Fibroblast of the conjunctiva (primary cell): Measurements from ENCODE around the gene FADD.
"Not testable (repeated sequence)": the region's sequence is repeated elsewhere in the genome, so short reads cannot be mapped to it uniquely, and the experiment has no call there.

Source experiments
- DNase-seq: peaks from one replicate; pipeline ENCODE4 v3.0.0-alpha.2; 2010; ENCODE audit warnings: low read depth

FADD gene

DNA sequence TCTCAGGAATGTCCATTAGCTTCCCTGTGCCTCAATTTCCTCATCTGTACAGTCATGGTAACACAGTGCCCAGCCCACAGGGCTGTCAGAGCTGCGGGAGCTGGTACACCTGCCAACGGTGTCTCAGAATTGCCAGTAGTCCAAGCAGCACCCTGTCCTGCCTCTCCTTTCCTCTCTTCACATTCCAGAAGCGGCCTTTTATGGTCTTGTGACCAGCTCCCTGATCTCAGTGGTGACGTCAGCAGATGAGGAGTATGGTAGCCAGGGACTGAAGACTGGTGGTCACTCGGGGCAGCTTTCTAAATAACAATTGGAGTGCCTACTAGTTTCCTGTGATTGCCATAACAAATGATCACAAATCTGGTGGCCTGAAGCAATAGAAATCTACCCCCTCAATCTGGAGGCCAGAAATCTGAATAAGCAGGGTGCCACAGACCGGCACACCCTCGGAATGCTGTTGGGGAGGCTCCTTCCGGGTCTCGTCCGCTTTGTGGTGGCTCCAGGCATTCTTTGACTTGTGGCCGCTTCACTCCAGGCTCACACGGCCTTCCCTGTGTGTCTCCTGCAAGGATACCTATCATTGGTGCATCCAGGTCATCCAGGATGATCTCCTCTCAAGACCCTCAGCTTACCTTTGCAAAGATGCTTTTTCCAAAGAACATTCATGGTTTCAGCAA lies 2.1 kb downstream of the FADD start:
- DNase-seq: no peak

DNA sequence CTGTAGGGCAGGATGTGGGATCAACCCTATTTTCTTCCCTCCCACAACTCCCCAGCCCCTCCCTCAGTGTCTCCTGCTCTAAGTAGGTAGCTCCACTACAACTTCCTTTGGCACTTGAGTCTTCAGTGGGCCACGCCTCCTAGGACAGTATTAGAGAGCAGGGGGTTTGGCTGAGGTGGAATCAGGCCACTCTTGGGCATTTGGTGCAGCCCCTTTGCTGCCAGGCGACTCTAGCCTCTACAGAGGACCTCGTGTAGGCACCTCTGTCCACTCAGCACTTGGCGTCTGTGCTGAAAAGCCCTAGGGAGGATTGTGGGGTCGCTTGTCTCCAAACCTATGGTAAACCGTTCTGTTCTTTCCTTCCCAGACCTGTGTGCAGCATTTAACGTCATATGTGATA lies 2.7 kb downstream of the FADD start:
- no peak for DNase-seq

DNA sequence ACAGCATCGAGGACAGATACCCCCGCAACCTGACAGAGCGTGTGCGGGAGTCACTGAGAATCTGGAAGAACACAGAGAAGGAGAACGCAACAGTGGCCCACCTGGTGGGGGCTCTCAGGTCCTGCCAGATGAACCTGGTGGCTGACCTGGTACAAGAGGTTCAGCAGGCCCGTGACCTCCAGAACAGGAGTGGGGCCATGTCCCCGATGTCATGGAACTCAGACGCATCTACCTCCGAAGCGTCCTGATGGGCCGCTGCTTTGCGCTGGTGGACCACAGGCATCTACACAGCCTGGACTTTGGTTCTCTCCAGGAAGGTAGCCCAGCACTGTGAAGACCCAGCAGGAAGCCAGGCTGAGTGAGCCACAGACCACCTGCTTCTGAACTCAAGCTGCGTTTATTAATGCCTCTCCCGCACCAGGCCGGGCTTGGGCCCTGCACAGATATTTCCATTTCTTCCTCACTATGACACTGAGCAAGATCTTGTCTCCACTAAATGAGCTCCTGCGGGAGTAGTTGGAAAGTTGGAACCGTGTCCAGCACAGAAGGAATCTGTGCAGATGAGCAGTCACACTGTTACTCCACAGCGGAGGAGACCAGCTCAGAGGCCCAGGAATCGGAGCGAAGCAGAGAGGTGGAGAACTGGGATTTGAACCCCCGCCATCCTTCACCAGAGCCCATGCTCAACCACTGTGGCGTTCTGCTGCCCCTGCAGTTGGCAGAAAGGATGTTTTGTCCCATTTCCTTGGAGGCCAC lies 3.3 kb downstream of the FADD start:
- DNase-seq: no peak

DNA sequence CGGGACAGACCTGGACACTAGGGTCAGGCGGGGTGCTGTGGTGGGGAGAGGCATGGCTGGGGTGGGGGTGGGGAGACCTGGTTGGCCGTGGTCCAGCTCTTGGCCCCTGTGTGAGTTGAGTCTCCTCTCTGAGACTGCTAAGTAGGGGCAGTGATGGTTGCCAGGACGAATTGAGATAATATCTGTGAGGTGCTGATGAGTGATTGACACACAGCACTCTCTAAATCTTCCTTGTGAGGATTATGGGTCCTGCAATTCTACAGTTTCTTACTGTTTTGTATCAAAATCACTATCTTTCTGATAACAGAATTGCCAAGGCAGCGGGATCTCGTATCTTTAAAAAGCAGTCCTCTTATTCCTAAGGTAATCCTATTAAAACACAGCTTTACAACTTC lies 3.9 kb downstream of the FADD start:
- no peak for DNase-seq

DNA sequence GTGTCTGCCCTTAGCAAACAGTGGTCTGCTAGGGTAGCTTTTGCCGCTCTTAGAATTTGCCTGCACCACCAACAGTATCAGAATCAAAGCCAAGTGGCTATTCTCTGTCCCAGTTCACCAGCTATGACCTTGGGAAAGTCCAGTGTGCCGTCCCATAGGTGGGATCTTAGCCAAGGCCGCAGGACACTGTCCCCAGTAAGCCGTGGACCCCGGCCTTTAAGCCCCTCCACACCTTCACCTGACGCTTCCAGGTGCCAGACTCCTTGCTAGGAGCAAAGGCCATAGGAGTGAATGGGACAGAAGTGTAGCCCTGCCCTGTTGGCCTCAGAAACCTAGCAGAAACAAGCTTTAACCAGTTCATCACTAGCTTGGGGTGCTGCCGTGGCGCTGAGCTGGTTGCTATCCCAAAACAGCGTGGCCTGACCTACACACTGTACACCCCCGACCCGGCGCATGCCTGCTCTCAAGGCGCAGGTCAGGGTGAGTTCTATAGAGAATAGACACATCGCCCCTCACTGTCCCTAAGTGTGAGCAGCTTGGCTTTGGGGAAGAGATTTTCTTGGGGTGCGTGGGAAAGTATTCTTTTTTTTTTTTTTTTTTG lies 4.5 kb downstream of the FADD start:
- DNase-seq: no peak

DNA sequence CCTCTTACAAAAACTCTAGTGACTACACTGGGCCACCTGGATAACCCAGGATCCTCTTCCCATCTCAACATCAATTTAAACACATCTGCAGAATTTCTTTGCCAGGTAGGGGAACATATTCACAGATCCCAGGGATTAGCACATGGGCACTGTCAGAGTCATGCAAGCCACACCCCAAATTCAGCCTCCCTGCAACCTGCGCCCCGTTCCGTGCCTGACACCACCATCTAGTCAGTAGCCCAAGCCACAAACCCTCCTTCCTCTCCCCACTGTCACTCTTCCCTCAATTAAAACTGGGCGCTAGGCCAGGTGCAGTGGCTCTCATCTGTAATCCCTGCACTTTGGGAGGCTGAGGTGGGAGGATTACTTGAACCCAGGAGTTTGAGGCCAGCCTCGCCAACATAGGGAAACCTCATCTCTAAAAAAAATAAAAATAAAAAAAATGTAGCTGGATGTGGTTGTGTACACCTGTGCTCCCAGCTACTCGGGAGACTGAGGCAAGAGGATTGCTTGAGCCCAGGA lies 6.4 kb downstream of the FADD start:
- no peak for DNase-seq

DNA sequence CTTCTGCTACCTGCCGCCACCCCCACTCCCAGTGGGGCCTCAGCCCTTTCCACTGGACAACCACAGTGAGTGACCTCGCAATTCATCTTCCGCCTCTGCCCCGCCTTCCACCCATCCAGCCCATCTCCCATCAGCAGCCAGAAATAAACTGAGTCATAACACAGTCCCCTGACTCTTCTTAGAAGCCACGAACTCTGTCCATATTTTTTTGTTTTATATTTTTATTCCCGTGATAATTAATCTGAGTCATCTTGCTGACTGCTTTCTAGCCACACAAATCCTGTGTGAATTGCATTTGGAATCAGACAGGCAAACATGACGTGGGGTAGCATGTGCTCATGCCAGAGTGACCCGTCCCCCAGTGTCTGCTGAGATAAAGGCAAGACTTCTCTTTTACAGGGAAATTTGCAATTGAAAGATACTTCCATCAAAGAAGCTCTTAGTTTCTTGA lies 7.0 kb downstream of the FADD start:
- DNase-seq: peak; percentile 42

DNA sequence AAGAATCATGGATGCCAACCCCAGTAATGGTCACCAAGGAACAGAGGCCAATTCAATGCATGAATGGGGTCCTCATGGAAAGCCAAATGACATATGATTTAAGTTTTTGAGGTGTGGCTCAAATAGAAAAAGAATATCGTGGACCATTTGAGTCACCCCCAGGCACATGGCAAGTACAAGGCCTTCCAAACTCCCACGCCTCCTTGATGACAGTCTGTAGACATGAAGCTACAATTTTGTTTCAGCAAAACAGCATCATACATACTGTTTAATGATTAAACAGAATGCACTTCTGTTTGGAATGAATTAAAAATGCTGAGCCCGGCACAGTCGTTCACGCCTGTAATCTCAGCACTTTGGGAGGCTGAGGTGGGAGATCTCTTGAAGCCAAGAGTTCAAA lies 7.4 kb downstream of the FADD start:
- no peak for DNase-seq

DNA sequence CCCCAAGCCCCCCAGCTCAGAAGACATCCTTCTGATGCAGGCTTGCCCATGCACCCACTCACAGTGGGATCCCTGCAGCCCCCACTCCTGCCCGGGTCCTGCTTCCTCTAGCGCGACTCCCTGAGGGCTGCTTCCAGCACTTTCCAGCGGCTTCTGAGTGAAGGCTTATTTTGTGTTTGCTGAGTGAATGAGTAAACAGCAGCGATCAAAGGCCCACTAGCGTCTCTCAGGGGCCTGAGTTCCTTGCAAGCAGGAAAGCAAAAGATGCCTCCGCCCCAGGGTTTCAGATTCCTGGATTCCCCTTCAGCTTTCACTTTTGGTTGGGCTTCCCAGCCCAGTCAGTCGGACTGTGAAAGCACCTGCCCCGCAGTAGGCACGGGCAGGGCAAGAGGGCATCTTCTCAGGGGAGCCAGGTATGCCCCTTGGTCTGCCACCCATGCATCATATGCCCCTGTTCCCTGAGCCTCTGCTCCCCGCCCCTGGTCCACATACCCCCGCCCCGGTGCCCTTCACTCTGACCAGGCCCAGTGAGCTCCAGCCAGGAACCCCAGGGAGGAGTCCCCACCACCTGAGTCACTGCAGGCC lies 9.2 kb downstream of the FADD start:
- no peak for DNase-seq

DNA sequence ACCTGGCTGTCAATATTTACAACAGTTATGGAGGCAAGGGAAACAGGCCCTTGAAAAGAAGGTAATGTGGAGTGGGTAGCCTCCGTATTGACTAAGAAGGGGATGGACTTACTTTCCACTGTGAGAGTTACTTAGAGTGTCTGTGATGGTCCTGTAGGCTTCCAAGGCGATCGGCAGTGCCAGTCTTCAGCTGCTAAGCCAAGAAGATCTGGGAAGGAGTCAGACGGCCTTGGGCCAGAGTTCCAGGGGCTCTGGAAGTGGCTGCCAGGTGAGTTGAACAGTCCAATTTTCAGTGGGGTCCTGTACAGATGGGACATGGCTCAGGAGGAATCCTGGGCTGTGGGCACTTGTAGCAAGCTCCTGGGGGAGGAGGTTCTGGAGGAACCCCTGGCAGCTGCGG lies 14.3 kb downstream of the FADD start:
- not testable (repeated sequence) for DNase-seq

DNA sequence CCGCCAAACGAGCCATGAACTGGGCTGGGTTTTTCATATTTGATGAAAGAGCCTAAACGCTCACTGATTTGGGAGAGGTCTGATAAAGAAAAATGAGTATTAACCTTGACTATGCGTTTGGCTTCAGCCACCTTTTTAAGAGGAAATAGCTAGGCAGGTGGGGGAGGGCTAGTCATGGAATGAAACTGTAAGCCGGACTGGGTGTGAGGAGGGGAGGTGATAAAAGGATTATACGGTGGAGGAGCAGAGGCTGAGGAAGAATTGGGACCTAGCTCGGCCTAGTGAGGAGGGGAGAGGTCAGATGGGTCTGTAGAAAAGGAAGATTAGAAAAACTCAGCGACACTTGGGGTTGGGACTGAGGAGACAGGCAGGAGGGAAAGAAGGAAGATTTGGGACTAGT lies 15.0 kb downstream of the FADD start:
- not testable (repeated sequence) for DNase-seq

DNA sequence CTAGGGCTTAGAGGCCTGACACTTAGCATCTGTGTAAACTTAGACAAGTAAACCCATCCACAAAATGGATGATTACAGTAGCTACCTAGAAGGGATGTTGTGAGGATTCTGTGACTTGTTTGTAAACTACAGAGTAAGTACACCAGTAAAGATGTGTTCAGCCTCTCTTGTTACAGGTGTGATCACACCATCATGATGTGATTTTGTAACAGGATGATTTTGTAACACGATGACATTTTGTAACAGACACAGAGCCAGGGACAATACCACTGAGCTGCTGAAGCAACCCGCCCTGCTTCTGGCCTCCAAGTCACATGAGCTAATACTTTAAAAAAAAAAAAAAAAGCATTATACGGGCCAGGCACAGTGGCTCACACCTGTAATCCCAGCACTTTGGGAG lies 17.0 kb downstream of the FADD start:
- DNase-seq: no peak

DNA sequence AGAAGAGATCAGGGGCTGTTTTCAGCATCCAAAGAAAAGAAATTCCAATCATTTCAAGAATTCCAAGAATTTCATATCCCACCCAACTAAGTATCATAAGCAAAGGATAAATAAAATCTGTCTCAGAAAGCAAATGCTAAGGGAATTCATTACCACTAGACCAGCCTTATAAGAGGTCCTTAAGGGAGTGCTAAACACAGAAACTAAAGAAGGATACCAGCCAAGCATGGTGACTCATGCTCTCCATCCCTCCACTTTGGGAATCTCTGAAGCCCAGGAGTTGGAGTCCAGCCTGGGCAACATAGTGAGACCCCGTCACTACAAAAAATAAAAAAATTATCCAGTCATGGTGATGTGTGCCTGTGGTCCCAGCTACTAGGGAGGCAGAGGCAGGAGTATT lies 17.8 kb downstream of the FADD start:
- no peak for DNase-seq

DNA sequence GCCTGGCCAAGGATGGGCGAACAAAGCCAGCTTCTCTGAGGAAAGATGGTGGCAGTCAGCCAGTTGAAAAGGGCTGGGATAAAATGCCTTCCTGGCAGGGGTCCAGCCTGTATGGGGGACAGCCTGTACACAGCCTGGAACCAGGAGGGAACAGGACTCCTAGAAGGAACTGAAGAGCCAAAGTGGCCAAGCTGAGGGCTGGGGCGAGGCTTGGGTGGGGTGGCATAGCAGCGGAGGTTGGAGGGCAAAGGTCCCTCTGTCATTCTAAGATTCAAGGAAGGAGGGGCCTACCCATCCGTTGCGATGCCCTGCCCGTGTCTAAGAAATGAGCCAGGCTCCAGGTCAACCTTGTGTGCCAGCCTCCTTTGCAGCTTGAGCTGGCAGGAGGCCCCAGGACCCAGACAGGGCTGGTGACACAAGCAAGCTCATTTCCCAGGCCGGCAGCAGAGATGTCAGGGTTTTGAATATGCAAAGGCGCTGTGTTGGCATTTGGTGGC lies 22.6 kb downstream of the FADD start:
- no peak for DNase-seq

DNA sequence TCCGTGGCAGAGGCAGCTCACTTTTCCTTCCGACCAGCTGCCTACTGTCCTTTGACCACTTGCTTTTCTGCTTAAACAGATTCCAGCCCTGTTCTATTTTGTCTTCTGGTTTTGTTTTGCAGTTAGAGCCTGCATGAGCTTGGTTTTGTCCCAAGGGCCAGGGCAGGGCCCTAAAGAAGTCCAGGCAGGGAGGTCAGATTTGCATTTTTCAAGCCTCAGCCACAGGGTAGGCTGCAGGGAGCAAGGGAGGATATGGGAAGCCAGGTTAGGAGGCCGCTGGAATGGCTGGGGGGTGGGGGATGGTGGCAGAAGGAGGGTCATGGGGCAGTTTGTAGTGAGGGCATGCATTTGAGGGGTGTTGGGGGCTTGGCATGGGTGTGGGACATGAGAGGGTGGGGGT lies 23.1 kb downstream of the FADD start:
- no peak for DNase-seq

DNA sequence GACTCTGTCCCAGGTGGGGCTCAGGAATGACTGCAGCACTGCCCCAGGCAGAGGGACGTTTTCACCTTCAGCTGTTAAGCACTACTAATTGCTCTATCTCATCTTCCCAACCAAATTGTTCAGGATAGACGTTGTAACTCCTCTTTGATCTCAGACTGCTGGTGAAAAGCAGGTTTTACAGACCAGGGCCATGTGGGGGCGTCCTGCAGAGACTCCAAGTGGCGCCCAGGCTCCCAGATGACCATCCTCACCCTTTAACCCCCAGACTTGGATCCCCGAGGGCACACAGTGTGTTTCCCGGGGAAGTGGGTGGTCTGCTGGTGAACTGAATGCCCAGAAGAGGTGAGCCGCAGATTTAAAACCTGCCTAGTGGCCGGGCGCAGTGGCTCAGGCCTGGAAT lies 23.9 kb downstream of the FADD start:
- DNase-seq: no peak

DNA sequence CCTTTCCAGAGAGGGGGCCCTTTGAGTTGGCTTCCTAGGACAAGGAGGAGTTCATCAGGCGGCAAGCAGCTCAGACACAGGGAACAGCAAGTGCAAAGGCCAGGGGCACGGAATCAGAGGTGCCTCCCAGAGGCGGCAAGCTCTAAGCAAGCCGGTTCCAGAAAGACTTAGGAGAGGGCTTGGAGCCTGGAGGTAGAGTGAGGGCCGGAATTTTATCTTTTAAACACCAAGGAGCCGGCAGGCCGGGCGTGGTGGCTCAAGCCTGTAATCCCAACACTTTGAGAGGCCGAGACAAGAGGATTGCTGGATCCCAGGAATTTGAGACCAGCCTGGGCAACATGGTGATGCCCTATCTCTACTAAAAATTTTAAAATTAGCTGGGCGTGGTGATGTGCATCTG lies 26.6 kb downstream of the FADD start:
- no peak for DNase-seq

DNA sequence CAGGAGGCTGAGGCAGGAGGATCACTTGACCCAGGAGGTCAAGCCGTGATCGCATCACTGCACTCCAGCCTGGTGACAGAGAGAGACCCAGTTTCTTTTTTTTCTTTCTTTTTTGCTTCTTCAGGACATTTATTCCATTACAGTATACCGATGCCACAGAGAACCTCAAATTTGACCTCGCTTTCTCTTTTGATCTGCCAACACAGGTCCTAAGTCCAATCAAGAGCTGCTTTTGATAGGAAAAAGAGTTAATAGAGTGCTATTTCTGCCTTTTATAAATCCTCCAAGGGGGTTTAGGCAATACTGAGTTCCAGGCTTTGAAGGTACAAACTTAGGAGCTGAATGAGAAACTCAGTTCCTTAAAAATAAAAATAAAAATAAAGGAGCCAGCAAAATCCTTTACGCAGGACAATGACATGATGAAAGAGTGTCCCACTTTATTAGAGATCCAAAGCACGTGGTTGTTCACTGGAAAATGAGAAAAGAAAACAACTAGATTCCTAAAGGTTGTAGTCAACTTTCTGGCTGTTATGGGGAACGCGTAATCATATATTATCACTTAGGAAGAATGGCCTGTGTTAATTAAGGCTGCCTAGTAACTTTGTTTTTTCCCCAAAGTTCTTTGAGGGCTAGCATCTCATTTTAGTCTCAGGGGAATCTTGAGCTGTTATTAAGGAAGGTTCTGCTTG lies 27.2 kb downstream of the FADD start:
- no peak for DNase-seq

DNA sequence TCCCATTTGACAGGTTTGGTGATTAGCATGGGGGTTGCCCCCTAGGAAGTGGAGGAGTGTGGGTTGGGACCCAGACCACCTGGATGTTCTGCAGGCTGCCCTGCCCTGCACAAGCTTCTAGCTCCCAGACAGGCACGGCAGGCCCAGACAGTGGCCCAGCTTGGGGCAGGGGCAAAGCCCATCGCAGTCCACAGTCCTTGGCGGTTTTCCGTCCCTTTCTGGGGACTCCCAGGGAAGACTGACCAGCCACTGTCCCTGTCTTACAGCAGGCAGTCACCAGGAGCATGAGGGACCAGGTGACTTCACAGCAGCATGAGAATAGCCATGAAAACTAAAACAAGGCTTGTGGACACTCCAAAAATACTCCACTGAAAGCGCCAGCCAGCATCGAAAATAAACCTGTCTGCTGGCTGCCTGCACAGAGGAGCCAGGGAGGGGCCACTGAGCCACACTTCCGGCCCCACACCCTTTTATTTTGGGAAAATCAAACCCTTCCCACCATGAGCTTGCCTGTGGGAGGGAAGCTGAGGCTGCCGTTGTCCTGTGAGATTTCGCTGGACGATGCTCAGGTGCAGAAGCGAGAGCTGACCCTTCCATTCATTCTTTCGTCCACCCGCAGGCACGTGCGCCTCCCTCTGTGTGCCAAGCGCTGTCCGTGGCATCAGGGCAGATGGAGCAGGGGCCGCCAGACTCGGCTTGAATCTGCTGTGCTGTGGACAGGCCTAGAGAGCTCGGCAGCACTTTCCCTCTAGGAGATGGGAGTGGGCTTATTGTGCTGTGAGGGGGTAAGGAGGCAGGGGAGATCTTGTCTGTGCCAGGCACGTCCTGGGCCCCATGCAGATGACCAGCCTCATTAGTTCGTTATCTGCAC lies 28.0 kb downstream of the FADD start:
- no peak for DNase-seq

DNA sequence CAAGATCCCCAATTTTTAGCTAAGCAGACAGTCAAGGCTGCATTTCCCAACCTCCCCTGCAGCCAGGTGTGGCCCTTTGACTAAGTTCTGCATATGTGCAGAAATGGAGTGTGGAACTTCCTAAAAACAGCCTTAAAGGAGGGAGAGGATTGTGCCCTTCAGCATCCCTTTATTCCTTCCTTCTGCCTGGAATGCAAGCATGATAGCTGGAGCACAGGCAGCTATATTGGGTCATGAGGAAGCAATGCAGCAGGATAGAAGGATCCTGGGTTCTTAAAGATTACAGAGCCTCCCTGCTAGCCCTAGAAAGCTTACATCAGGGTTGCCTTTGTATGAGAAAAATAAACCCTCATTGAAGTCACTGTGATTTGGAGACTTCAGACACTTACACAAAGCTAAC lies 29.9 kb downstream of the FADD start:
- DNase-seq: no peak

DNA sequence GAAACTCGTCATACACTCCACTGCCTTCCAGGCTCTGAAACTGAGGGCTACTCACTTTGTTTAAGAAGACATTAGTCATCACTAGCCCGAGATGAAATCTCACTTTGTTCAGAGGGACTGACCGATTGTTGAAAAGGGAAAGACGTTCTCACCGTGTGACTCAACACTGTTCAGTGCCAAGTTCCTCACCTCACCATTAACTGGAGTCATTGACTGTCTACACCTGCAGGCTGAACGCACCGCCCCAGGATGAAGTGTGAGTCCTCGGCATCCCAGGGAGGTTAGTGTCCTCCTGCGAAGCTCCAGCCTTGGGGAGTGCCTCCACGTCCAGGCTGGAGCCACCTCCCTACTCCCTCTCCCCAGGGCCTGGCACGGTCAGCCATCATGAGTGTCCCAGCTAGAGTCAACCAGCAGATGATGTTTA lies 30.4 kb downstream of the FADD start:
- no peak for DNase-seq
